ENCODE results near the gene STX12.

STX12 gene

GRCh38 chr1:27726173-27727044 lies 46.6 kb upstream of the STX12 start (continued):
- no peak for TF ChIP-seq ZNF398 (tag by site-specific recombination; IDR thresholded peaks at IDR 0.05)
- peak; percentile 77 for TF ChIP-seq ZNF692 (tag by site-specific recombination; IDR thresholded peaks at IDR 0.05)
- TF ChIP-seq ZNF555 (tag by site-specific recombination; conservative IDR thresholded peaks at IDR 0.05), result no peak
- 0 out of 2 replicates have a peak, but pooled peaks have one; percentile 31 for TF ChIP-seq YY1 (tag by site-specific recombination; IDR thresholded peaks at IDR 0.05)
- no peak for TF ChIP-seq ZNF23 (tag by site-specific recombination; IDR thresholded peaks at IDR 0.05; ENCODE audit: borderline replicate concordance)
- no peak for TF ChIP-seq ZNF449 (tag by site-specific recombination; IDR thresholded peaks at IDR 0.05)
- peak; percentile 65; the same call in 1 of the 2 replicates for TF ChIP-seq KLF10 (tag by site-specific recombination; IDR thresholded peaks at IDR 0.05)
- no peak for TF ChIP-seq SCRT2 (tag by site-specific recombination; IDR thresholded peaks at IDR 0.05)
- 0 out of 2 replicates have a peak, but pooled peaks have one; percentile 54 for TF ChIP-seq KLF17 (tag by site-specific recombination; IDR thresholded peaks at IDR 0.05)
- no peak for TF ChIP-seq MYNN (tag by site-specific recombination; IDR thresholded peaks at IDR 0.05; ENCODE audit: borderline replicate concordance)
- TF ChIP-seq ZNF513 (tag by site-specific recombination; IDR thresholded peaks at IDR 0.05), result 0 out of 2 replicates have a peak, but pooled peaks have one; percentile 12
- TF ChIP-seq ZBTB11 (tag by site-specific recombination; conservative IDR thresholded peaks at IDR 0.05; ENCODE audit: low read depth), result no peak
- peak; percentile 78 for TF ChIP-seq ZIC2 (tag by site-specific recombination; IDR thresholded peaks at IDR 0.05)
- no peak for TF ChIP-seq ZNF114 (tag by site-specific recombination; IDR thresholded peaks at IDR 0.05)
- peak; percentile 76; the same call in 1 of the 2 replicates for TF ChIP-seq KLF1 (tag by site-specific recombination; IDR thresholded peaks at IDR 0.05)
- no peak for TF ChIP-seq RBAK (tag by site-specific recombination; IDR thresholded peaks at IDR 0.05)
- TF ChIP-seq ZNF341 (tag by site-specific recombination; IDR thresholded peaks at IDR 0.05; ENCODE audit: low read depth), result 0 out of 2 replicates have a peak, but pooled peaks have one; percentile 12
- TF ChIP-seq ZFP41 (tag by site-specific recombination; IDR thresholded peaks at IDR 0.05; ENCODE audit: borderline replicate concordance), result no peak
- no peak for TF ChIP-seq ZNF776 (tag by site-specific recombination; IDR thresholded peaks at IDR 0.05; ENCODE audit: borderline replicate concordance)
- TF ChIP-seq ZNF544 (tag by site-specific recombination; IDR thresholded peaks at IDR 0.05), result no peak
- peak; percentile 96 for TF ChIP-seq ZNF335 (tag by site-specific recombination; conservative IDR thresholded peaks at IDR 0.05)
- peak; percentile 56; the same call in 1 of the 2 replicates for TF ChIP-seq ZNF660 (tag by site-specific recombination; IDR thresholded peaks at IDR 0.05)
- peak; percentile 98 for TF ChIP-seq GLIS1 (tag by site-specific recombination; IDR thresholded peaks at IDR 0.05)
- peak; percentile 36; the same call in 1 of the 2 replicates for TF ChIP-seq MZF1 (tag by site-specific recombination; IDR thresholded peaks at IDR 0.05; ENCODE audit: borderline replicate concordance)
- no peak for TF ChIP-seq AEBP2 (tag by site-specific recombination; IDR thresholded peaks at IDR 0.05; ENCODE audit: borderline replicate concordance)

All from HEK293 (cell line).